Tibial nerve (tissue), 4 donors: Measurements from ENCODE around the gene FAM107B. TPM values are rescaled to one million over a fixed set of nuclear protein-coding genes. Genes with fewer than 3 reads are reported as not detected.
A peak's percentile ranks its signal among the peaks of the same experiment; 100 is the strongest.

Experiments used
- DNase-seq, 2 donors: peaks; one replicate each; pipeline ENCODE4 v3.0.0-alpha.2; 2019; ENCODE audit warnings: low spot score in 2 of 2
- H3K27ac ChIP-seq, 4 donors: fragments of 200-600 bp; sonication (generic) in 3 of 4; one replicate each; pipeline ENCODE4 v1.5.1; 2017 to 2019; ENCODE audit warnings: mild to moderate bottlenecking in 1 of 4
- H3K27me3 ChIP-seq, 2 donors: fragments of 200-600 bp; sonication (generic) in 1 of 2; one replicate each; pipeline versions ENCODE4 v1.5.1 to v1.6.0; 2017 to 2019
- H3K36me3 ChIP-seq, 3 donors: fragments of 200-600 bp; sonication (generic); one replicate each; pipeline ENCODE4 v1.5.1; 2018 to 2019
- H3K4me1 ChIP-seq, 4 donors: fragments of 200-600 bp; sonication (generic) in 3 of 4; one replicate each; pipeline ENCODE4 v1.5.1; 2017 to 2019
- H3K4me3 ChIP-seq, 4 donors: fragments of 200-600 bp; sonication (generic) in 3 of 4; one replicate each; pipeline ENCODE4 v1.5.1; 2017 to 2019; ENCODE audit warnings: mild to moderate bottlenecking in 1 of 4, moderate library complexity in 1 of 4
- H3K9me3 ChIP-seq, 4 donors: fragments of 200-600 bp; sonication (generic) in 3 of 4; one replicate each; pipeline ENCODE4 v1.5.1; 2017 to 2019
- CTCF ChIP-seq, 5 experiments: fragments of 200-600 bp in 3 of 5; fragments of 450-650 bp in 2 of 5; sonication (generic) in 3 of 5; IDR thresholded peaks; one replicate each; pipeline ENCODE4 v1.5.1; 2016 to 2019; ENCODE audit warnings: antibody characterized with exemption in 5 of 5, mild to moderate bottlenecking in 3 of 5, moderate library complexity in 2 of 5
- EP300 ChIP-seq, 2 donors: sonication (generic); formaldehyde crosslinking; IDR thresholded peaks; one replicate each; pipeline ENCODE4 v1.6.1; 2017; ENCODE audit warnings: antibody characterized with exemption in 2 of 2, mild to moderate bottlenecking in 1 of 2
- POLR2A ChIP-seq, 2 donors: fragments of 450-650 bp; IDR thresholded peaks; one replicate each; pipeline ENCODE4 v1.6.1; 2017; ENCODE audit warnings: antibody characterized with exemption in 2 of 2, mild to moderate bottlenecking in 2 of 2, moderate library complexity in 2 of 2
- WGBS, 2 donors: methylation state at CpG; one replicate each; pipeline ENCODE4 v1.1.5; 2018; 5-methylcytosine and 5-hydroxymethylcytosine counted together
- total RNA-seq, 4 donors: library from RNA; depleted of rRNA; stranded (reverse); fragments of >200 nt; gene quantifications; one replicate each; pipeline ENCODE4 v1.1.0, GENCODE V29; 2016

Gene FAM107B
- total RNA-seq, 4 donors from 2014 or later, result 9.8 to 26.7 (median 16.9) TPM

DNA sequence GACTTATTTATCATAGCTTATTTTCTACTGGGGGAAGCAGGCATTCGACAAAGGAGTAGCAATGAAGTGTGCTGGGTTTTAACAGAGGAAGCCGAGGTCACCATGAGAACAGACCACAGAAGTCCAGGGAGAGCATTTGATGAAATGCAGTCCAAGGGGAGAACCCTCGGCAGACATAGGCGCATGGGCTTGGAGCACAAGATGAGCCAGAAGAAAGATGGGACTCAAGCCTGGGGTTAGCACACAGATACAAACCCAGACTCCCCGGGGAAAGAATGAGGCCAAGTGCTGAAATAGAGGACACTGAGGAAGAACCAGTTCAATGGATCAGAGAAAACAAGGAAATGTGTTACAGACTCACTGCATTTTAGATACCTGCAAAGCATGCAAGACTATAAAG lies 209.5 kb downstream of the FAM107B start:
- Histone ChIP-seq H3K4me1 (peaks cover 0 to 29% (median 11%) of the 10 kb centered on the region in 4 donors), H3K27ac (no peak overlapping the region), H3K27me3 (no peaks in the 10 kb centered on the region), H3K36me3 (peaks cover 0 to 14% (median 0%) of the 10 kb centered on the region in 3 donors), H3K9me3 (no peaks in the 10 kb centered on the region), H3K4me3 (no peak overlapping the region)
- TF ChIP-seq EP300 (IDR thresholded peaks at IDR 0.05), result peak in 1 of 2 donors; percentile 16
- no peak for TF ChIP-seq POLR2A (IDR thresholded peaks at IDR 0.05)
- no peak for TF ChIP-seq CTCF (IDR thresholded peaks at IDR 0.05)
- 46 to 52% methylated on average over 5 of the region's 5 CpGs for WGBS, 2 donors
- DNase-seq, result peak in 1 of 2 donors; percentile 55

DNA sequence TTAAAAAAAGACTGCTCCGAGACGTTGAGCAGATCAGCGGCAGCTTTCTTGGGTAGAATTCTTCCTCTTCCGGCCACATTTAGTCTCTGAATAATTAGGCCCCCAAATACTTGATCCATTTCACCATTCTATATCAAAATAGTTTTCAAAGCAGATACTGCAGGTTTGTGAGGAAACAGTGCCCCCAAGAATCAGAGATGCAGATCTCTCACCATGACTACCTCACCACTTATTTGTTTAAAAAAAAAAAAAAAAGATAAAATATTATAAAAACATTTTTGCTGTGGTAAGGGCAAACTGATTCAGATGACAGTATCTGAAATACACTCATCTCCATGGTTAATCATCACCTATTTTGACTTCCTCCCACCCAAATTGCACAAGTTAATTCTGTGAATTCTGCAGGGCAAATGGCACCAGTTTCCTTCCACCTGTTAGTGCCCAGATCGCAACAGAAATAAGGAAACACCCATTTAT lies 210.4 kb downstream of the FAM107B start:
- TF ChIP-seq POLR2A (IDR thresholded peaks at IDR 0.05) (no peak), EP300 (IDR thresholded peaks at IDR 0.05) (no peak), CTCF (IDR thresholded peaks at IDR 0.05) (no peak)

DNA sequence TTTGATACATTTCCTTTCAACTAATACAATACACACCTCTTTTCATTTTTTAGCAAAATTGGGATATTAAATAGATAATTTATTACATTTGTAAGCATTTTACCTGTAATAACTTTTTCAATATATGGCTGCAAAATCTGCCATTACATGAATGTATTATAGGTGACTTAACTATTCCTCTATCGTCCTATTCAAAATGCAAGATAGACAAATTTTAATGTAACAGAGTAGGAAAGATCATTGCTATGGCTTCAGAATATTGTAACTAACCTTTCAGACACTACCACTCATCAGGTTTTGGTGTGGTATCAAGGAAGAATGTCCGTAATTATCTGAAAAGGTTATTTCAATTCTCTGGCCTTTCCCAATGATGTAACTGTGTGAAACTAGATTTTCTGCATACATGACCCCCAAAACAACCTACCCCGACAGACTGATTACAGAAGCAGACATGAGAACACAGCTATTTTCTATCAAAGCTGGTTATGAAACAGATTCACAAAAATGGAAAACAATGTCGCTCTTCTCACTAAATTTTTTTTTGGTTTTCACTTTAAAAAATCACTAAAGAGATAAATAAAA lies 211.2 kb downstream of the FAM107B start:
- Histone ChIP-seq H3K4me3 (no peak overlapping the region), H3K36me3 (peaks cover 0 to 14% (median 0%) of the 10 kb centered on the region in 3 donors), H3K27me3 (no peaks in the 10 kb centered on the region), H3K9me3 (no peaks in the 10 kb centered on the region), H3K4me1 (peaks cover 0 to 29% (median 11%) of the 10 kb centered on the region in 4 donors), H3K27ac (peak overlapping the region in 1 of 4 donors; percentile 60)
- DNase-seq, result no peak
- 73 to 74% methylated on average over 4 of the region's 4 CpGs for WGBS, 2 donors
- TF ChIP-seq POLR2A (IDR thresholded peaks at IDR 0.05) (no peak), CTCF (IDR thresholded peaks at IDR 0.05) (no peak), EP300 (IDR thresholded peaks at IDR 0.05) (no peak)

More for the DNA sequence above, 210.4 kb downstream of the FAM107B start:
- Histone ChIP-seq H3K36me3 (peaks cover 0 to 14% (median 0%) of the 10 kb centered on the region in 3 donors), H3K4me1 (peaks cover 0 to 29% (median 11%) of the 10 kb centered on the region in 4 donors), H3K9me3 (no peaks in the 10 kb centered on the region), H3K4me3 (no peak overlapping the region), H3K27ac (peak overlapping the region in 1 of 4 donors; percentile 60), H3K27me3 (no peaks in the 10 kb centered on the region)
- DNase-seq, result no peak
- 68 to 73% methylated on average over 5 of the region's 5 CpGs for WGBS, 2 donors

GRCh38 chr10:14563076-14563336 lies 211.7 kb downstream of the FAM107B start:
- no peak overlapping the region for H3K4me3 ChIP-seq
- H3K36me3 ChIP-seq, result peaks cover 0 to 11% (median 0%) of the 10 kb centered on the region in 3 donors
- TF ChIP-seq EP300 (IDR thresholded peaks at IDR 0.05) (no peak), CTCF (IDR thresholded peaks at IDR 0.05) (no peak), POLR2A (IDR thresholded peaks at IDR 0.05) (no peak)
- WGBS, 2 donors, result 80 to 85% methylated on average over 3 of the region's 3 CpGs
- H3K9me3 ChIP-seq, result no peaks in the 10 kb centered on the region
- H3K27me3 ChIP-seq, result no peaks in the 10 kb centered on the region
- no peak for DNase-seq
- H3K27ac ChIP-seq, result no peak overlapping the region
- H3K4me1 ChIP-seq, result peaks cover 0 to 29% (median 11%) of the 10 kb centered on the region in 4 donors

- no peak overlapping the region for H3K27ac ChIP-seq
- peaks cover 0 to 29% (median 11%) of the 10 kb centered on the region in 4 donors for H3K4me1 ChIP-seq
- peaks cover 0 to 8% (median 0%) of the 10 kb centered on the region in 3 donors for H3K36me3 ChIP-seq
- 66 to 73% methylated on average over 4 of the region's 4 CpGs for WGBS, 2 donors
- no peaks in the 10 kb centered on the region for H3K27me3 ChIP-seq
- H3K9me3 ChIP-seq, result no peaks in the 10 kb centered on the region
- H3K4me3 ChIP-seq, result no peak overlapping the region
- TF ChIP-seq CTCF (IDR thresholded peaks at IDR 0.05) (no peak), EP300 (IDR thresholded peaks at IDR 0.05) (peak in 1 of 2 donors; percentile 9)
- DNase-seq, result no peak
Observed at GRCh38 chr10:14562218-14563075, 212.2 kb downstream of the FAM107B start.
